NT2/D1 (cell line): ENCODE measurements around the gene CXXC5.

Experiments used
- SUZ12 ChIP-seq: IDR thresholded peaks from 2 replicates; pipeline ENCODE4 v1.6.1; 2011; ENCODE audit not compliant: insufficient read length, insufficient read depth; ENCODE audit errors: extremely low read depth
- ZNF274 ChIP-seq: IDR thresholded peaks from 2 replicates; pipeline ENCODE4 v1.6.1; 2011; ENCODE audit warnings: mild to moderate bottlenecking, low read depth, low read length

- TF ChIP-seq SUZ12, result no peak
- no peak for TF ChIP-seq ZNF274
Observed at GRCh38 chr5:139600336-139600949, 47.7 kb upstream of the CXXC5 start.
